Nephron progenitor cell (in vitro differentiated cells): ENCODE results near the gene SNX22.
A peak's percentile ranks its signal among the peaks of the same experiment; 100 is the strongest.

Experiments used
- DNase-seq: peaks from one replicate; pipeline ENCODE4 v3.0.0; 2021
- H3K27ac Mint-ChIP-seq: 2 replicates; pipeline ENCODE4 v1.8.0; 2021; ENCODE audit warnings: mild to moderate bottlenecking, moderate library complexity, mixed read lengths
- H3K27me3 Mint-ChIP-seq: 2 replicates; pipeline ENCODE4 v1.8.0; 2021; ENCODE audit warnings: mild to moderate bottlenecking, low read depth, mixed read lengths; ENCODE audit not compliant: poor library complexity
- H3K36me3 Mint-ChIP-seq: 2 replicates; pipeline ENCODE4 v1.8.0; 2021; ENCODE audit warnings: low read depth, mixed read lengths
- H3K4me1 Mint-ChIP-seq: 2 replicates; pipeline ENCODE4 v1.8.0; 2021; ENCODE audit warnings: mixed read lengths
- H3K4me3 Mint-ChIP-seq: 2 replicates; pipeline ENCODE4 v1.8.0; 2021; ENCODE audit warnings: mild to moderate bottlenecking, moderate library complexity, mixed read lengths
- H3K9me3 Mint-ChIP-seq: 2 replicates; pipeline ENCODE4 v1.8.0; 2021; ENCODE audit warnings: mild to moderate bottlenecking, moderate library complexity, mixed read lengths
- TF ChIP-seq, protein P1 (sequence below): fragments of 200-600 bp; sonication (generic); IDR thresholded peaks from 2 replicates; pipeline ENCODE4 v1.5.0; 2021; ENCODE audit warnings: antibody characterized with exemption

Gene SNX22

GRCh38 chr15:64157599-64158125 is 6.1 kb downstream of the SNX22 start:
- H3K27ac Mint-ChIP-seq, result peak overlapping the region; percentile 61
- no peak for DNase-seq
- no peaks in the 10 kb centered on the region for H3K9me3 Mint-ChIP-seq
- H3K36me3 Mint-ChIP-seq, result peaks cover 53% of the 10 kb centered on the region
- H3K27me3 Mint-ChIP-seq, result peaks cover 10% of the 10 kb centered on the region
- no peak overlapping the region for H3K4me3 Mint-ChIP-seq
- H3K4me1 Mint-ChIP-seq, result peaks cover 27% of the 10 kb centered on the region
- TF ChIP-seq, protein P1, sequence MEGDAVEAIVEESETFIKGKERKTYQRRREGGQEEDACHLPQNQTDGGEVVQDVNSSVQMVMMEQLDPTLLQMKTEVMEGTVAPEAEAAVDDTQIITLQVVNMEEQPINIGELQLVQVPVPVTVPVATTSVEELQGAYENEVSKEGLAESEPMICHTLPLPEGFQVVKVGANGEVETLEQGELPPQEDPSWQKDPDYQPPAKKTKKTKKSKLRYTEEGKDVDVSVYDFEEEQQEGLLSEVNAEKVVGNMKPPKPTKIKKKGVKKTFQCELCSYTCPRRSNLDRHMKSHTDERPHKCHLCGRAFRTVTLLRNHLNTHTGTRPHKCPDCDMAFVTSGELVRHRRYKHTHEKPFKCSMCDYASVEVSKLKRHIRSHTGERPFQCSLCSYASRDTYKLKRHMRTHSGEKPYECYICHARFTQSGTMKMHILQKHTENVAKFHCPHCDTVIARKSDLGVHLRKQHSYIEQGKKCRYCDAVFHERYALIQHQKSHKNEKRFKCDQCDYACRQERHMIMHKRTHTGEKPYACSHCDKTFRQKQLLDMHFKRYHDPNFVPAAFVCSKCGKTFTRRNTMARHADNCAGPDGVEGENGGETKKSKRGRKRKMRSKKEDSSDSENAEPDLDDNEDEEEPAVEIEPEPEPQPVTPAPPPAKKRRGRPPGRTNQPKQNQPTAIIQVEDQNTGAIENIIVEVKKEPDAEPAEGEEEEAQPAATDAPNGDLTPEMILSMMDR, result no peak

DNA sequence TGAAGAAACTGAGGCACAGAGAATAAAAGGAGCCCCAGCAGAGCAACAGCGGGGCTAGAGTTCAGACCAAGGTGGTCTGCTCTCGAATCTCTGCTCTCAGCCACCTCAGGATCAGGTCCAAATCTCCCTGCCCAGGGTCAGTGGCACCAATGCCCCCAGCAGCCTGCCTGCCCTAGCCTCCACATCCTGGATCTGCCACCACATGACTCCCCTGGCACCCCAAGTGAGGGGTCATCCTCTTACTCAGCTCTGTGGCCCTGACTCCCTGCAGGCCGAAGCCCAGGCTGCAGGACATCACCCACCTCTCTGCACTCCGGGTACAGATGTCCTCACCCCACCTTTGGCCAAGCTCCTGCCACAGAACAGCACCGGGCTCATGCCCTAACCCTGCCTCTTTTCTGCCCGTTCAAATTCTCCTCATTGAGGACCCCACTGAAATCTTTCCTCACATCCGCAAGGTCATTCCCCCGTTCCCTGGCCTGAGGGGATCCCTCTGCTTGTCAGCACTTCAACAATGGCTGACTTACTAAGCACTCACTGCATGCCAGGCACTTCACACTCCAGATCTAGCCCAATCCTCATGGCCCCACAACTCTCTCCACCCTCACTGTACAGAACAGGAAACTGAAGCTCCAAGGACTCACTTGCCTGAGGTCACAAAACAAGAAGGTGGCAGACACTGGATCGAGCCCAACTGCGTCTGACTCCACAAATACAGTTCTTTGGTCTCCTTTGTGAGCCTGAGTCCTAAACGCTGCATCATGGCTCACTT is 7.0 kb downstream of the SNX22 start:
- Mint-ChIP-seq H3K4me1 (peaks cover 23% of the 10 kb centered on the region), H3K9me3 (no peaks in the 10 kb centered on the region), H3K27me3 (peaks cover 1% of the 10 kb centered on the region), H3K27ac (no peak overlapping the region), H3K4me3 (no peak overlapping the region), H3K36me3 (peaks cover 53% of the 10 kb centered on the region)
- TF ChIP-seq, protein P1, result no peak
- DNase-seq, result no peak

GRCh38 chr15:64161688-64162477 is 10.4 kb downstream of the SNX22 start:
- no peaks in the 10 kb centered on the region for H3K9me3 Mint-ChIP-seq
- H3K4me1 Mint-ChIP-seq, result peaks cover 34% of the 10 kb centered on the region
- H3K27ac Mint-ChIP-seq, result peak overlapping the region; percentile 64
- no peak for DNase-seq
- no peaks in the 10 kb centered on the region for H3K27me3 Mint-ChIP-seq
- peak overlapping the region; percentile 90 for H3K4me3 Mint-ChIP-seq
- TF ChIP-seq, protein P1, result no peak
- H3K36me3 Mint-ChIP-seq, result peaks cover 31% of the 10 kb centered on the region

DNA sequence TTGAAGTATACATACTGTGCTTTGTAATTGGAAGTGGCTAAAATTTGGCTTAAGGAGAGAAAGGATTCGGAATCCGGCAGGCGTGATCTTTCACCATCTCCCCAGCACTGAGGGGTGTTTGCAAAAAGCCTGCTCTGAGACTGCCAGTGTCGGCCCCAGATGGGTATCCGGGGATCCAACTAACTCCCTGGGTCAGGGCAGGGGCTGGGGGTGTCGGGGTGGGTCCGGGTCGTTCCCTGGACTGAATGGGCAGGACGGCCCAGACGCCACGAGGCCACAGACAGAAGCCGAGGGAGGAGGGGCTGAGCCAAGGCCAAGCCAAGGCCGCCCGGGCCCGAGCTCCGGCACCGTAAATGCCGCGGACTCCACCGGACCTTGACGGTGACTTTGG is 10.9 kb downstream of the SNX22 start:
- H3K9me3 Mint-ChIP-seq, result no peaks in the 10 kb centered on the region
- H3K4me1 Mint-ChIP-seq, result peaks cover 34% of the 10 kb centered on the region
- TF ChIP-seq, protein P1, result no peak
- H3K36me3 Mint-ChIP-seq, result peaks cover 25% of the 10 kb centered on the region
- DNase-seq, result no peak
- H3K27ac Mint-ChIP-seq, result peak overlapping the region; percentile 64
- H3K27me3 Mint-ChIP-seq, result no peaks in the 10 kb centered on the region
- H3K4me3 Mint-ChIP-seq, result peak overlapping the region; percentile 90

- H3K4me3 Mint-ChIP-seq, result peak within 1 kb of the TSS; percentile 90
- peaks cover 34% of the 10 kb centered on the region for H3K4me1 Mint-ChIP-seq
- TF ChIP-seq, protein P1, result peak; percentile 41
- no peaks in the 10 kb centered on the region for H3K9me3 Mint-ChIP-seq
- peak within 1 kb of the TSS; percentile 87 for H3K27ac Mint-ChIP-seq
- DNase-seq, result peak; percentile 93
- H3K36me3 Mint-ChIP-seq, result peaks cover 19% of the 10 kb centered on the region
- H3K27me3 Mint-ChIP-seq, result no peaks in the 10 kb centered on the region
Measured at GRCh38 chr15:64162869-64163658, 11.5 kb downstream of the SNX22 start, which contains the start of gene PPIB. TSS of gene PPIB (minus strand) at chr15:64163022. CDS start at chr15:64162986, 36 bp downstream.
